Stimulated activated CD8-positive, alpha-beta memory T cell treated with anti-CD3 and anti-CD28 coated beads, Interleukin-12 subunit alpha, Interleukin-12 subunit beta, amount 100 ng/mL, for 4 hours (primary cell): Measurements from ENCODE around the gene NKX2-3.

Experiments
- DNase-seq: peaks from one replicate; pipeline ENCODE4 v3.0.0-alpha.2; 2020; ENCODE audit warnings: low read depth

Gene NKX2-3

GRCh38 chr10:99583687-99584086 is 50.9 kb downstream of the NKX2-3 start:
- DNase-seq = no peak
